ENCODE measurements around the gene RTN4.
A peak's percentile ranks its signal among the peaks of the same experiment; 100 is the strongest.

Gene RTN4

GRCh38 chr2:54966837-54967236 lies 83.4 kb downstream of the RTN4 start:
- no peak for DNase-seq

- peak; percentile 76 for DNase-seq
These were observed 84.0 kb downstream of the RTN4 start for GRCh38 chr2:54966165-54966832.

DNA sequence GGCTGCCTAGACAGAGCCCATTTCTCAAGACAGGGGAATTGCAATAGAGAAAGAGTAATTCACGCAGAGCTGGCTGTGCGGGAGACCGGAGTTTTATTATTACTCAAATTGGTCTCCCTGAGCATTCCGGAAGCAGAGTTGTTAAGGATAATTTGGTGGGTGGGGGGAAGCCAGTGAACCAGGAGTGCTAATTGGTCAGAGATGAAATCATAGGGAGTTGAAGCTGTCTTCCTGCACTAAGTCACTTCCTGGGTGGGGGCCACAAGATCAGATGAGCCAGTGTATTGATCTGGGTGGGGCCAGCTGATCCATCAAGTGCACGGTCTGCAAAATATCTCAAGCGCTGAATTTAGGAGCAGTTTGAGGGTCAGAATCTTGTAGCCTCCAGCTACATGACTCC lies 84.8 kb downstream of the RTN4 start:
- no peak for DNase-seq

DNA sequence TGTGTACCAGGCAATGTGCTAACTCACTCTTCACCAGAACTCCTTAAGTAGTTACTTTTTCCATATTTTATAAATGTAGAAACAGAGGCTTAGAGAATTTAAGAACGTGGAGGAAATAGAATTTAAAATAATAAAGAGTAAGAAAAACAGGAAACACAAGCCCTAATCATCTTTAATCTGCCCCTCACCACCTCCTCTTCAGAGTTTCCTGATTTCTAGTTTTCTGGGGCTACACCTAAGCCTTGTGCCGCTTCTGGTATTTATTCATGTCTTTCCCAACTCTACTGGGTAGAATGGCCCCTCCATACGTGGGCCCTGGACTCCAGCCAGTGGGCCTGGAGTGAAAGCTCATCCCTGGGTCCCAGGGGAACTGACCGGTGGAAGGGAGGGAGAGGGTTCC lies 85.4 kb downstream of the RTN4 start:
- DNase-seq = no peak

DNA sequence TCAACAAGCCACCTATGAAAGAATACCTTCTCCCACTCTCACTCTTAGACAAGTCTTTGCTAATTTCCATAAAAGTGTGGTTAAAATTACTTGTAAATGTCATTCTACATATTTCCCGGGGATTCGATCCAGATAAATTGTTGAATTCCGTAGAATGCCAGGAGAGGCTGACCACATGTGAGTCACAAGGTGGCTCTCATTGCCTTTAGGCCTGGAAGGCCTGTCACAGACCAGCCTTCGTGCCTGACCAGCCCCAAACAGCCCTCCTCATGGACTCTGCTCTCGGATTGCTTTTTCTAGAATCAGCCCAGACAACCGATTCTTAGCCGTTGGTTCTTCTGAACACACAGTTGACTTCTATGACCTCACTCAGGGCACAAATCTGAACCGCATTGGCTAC lies 86.0 kb downstream of the RTN4 start:
- no peak for DNase-seq

- no peak for DNase-seq
These were observed 86.8 kb downstream of the RTN4 start for GRCh38 chr2:54963476-54963875.

GRCh38 chr2:54962935-54963440 lies 87.3 kb downstream of the RTN4 start:
- no peak for DNase-seq

GRCh38 chr2:54962511-54962910 lies 87.7 kb downstream of the RTN4 start:
- no peak for DNase-seq

DNA sequence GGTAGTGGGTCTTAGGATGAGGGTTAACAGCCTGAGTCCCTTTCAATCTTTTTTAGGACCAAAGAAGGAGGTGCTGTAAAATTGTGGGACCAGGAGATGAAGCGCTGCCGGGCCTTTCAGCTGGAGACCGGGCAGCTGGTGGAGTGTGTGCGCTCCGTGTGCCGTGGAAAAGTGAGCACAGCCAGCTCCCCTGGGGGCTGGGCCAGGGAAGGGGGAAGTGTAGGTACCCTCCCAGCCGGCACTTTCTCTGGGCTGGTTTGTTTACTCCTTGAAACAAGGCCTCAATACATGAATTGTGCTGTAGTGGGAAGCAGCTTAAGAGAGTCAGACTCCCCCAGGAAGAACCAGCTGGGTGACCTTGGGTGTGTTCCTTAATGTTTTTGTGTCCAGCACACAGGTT lies 90.1 kb downstream of the RTN4 start:
- no peak for DNase-seq

DNA sequence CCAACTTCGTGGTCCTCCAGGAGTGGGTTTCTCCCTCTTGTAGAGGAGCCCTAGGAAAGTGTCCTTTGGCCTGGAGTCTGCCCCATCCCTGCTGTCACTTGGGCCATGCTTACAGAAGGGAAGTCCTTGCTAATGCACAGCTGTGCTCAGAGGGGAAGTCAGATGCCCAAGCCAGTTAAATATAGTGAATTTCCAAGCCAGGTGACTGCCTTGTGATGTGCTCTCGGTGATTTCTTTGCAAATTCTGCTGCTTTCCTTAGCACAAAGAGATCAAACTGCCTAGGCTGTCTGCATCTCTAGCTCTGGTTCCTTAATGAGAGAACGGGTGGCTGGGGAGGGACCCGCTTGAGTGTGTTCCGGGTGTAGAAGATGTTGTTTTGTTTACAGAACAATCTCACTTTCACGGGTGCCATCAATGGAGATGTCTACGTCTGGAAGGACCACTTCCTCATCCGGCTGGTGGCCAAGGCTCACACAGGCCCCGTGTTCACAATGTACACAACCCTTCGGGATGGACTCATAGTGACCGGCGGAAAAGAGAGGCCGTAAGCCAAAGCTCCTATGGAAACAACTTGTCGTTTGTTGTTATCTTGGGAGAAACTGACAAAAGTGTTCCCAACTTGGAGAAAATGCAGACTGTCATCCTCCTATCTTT lies 91.4 kb downstream of the RTN4 start:
- DNase-seq = no peak

GRCh38 chr2:54957321-54957999 lies 92.8 kb downstream of the RTN4 start:
- DNase-seq = no peak

DNA sequence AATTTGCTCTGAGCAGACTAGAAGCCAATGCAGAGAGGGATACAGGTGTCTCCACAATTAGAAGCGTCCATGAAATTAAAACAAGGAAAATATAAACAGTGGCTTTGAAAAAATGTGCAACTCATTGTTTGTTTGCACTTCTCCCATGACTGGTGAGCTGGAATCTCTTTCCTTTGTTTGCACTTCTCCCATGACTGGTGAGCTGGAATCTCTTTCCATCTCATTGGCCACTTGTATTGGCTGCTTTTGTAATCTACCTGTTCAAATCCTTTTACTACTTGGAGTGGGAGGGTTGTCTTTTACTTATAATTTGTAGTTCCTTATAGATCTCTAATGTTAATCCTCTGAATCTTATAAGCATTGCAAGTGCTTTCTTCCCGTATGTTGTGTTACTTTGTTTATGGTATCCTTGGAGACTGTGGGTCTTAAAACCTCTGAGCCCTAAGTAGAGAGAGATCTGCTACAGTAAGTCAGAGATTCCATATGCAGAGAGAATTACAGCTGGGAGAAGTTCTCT lies 94.1 kb downstream of the RTN4 start:
- DNase-seq = no peak

DNA sequence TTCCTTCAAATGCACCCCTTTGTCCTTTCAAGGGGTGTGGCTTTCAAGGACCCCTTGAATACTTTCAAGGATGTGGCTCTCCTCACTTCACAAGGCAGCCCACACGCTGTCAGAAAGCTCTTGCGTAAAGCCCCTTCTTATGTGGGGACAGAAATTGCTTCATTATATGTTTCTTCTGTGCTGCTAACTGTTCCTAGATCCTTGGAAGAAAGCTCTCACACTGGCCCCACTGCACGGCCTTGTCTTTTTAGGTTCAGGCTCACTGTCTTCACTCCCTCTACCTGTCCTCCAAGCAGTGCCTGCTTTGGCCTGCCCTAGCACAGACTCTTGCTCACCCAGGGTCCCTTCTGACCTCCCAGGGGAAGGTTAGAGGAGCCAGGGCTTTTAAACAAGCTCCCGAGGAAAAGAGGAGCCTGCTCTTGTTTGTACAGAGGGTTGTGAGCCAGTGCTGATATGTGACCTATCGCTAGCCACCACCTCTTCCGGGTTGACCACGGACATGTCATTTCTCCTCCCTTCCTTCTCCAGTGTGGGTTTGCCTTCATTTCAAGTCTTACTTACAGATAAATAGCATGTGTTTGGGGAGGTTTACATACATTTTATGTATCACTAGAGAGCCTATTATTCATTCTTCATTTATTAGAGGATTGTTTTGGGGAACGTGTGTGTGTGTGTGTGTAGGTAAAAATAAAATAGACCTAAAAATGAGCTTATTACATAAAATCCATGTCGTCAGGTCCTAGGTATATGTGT lies 94.7 kb downstream of the RTN4 start:
- no peak for DNase-seq

DNA sequence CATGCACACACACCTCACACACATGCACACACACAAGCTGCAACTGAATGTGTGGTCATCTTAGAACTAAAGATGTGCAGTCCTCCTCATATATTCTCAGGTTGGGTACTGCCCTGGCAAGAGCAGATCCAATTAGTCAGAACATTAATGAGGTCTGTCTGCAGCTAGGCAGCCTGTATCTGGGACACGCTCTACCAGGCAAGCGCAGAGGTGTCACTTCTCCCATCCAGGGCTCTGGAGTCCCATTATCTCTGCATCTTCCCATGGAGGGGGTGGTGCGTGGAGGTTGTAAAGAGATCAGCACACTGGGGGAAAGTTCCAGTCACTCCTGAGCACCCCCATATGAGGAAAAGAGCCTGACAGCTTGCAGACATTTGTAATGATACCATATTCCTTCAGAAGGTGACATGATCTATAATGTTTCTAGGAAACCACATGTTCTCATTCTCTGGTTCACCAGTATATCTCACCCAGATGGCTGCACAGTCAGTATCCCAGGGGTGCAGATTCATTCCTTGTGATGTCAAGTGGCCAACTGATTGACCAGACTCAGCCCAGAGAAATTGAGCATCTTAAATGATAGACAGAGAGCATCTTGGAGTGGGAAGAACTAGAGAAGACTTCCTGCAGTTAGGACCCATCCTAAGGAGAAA lies 95.4 kb downstream of the RTN4 start:
- no peak for DNase-seq

DNA sequence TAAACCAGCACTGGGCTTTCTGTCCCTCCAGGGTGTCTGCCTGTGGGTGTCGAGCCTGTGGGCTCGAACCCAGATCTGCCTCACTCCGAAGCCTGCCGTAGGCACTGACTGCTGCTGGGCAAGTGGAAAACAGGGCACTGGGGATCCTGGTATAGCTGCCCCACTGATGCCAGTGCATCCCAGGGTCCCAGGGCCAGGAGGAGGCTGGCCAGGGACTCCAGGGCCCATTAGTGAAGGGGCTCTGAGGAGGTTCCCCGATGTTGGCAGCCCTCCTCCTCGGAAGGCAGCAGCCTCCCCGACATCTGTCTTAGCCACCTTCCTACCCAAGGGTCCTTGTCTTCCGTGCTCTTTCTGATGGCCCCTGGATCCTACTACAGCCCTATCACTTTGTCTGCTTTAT lies 96.1 kb downstream of the RTN4 start:
- DNase-seq = no peak

DNA sequence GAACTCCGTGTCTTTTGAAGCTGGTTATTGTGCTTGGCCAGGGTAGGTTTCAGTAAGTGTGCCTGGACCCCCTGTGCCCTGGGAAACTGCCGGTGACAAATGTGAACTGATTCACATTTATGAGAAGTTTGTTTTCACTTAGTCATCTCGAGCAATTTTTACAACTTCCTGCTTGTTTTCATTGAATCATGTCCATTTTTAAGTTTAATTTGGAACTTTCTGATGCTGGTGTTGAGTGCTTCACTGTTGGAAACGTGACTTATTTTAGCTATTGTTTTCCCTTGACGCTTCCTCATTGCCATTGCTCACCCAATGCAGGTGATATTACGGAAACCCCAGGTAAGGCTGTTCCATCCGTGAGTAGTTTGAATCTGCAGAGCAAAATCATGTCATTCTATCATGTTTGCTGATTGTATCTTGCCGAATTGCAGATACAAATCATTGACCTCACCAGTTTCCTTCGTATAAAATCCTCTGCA lies 97.2 kb downstream of the RTN4 start:
- DNase-seq = no peak

DNA sequence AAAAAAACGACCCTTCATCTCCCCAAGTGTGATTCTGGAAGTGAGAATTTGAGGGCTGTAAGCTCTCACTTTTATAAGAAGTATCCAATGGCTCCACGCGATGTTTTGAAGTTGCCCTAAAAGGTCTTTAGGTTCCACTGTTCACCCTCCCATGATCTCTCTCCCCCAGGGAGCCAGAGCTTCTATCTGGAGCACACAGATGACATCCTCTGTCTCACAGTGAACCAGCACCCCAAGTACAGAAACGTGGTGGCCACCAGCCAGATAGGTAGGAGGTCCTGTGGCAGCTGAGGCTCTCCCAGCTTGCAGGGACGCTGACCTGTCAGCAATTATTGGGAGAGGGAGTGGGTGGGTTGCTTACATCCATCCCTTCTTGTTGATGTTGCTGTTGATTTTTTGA lies 97.8 kb downstream of the RTN4 start:
- DNase-seq = no peak

GRCh38 chr2:54950811-54951210 lies 99.4 kb downstream of the RTN4 start:
- no peak for DNase-seq

DNA sequence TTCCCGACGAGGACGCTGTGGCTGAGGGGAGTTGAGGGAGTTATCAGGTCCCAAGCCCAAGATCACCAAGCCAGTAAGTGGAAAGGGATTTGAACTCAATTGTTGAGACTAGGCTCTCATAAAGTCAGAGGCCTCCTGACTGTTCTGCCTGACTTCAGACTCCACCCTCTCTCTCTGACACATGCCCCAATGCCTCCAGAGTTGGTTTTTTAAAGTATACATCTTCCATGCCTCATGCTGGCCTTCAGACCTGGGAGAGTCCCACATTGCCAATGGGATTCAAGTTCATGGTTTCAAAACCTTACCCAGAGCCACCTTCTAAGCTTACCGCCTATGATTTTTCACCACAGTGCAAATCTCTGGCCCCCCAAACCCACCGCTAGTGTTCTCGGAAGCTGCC lies 100.8 kb downstream of the RTN4 start:
- no peak for DNase-seq

GRCh38 chr2:54948120-54948519 lies 102.1 kb downstream of the RTN4 start:
- no peak for DNase-seq

- DNase-seq = no peak
These were observed 102.6 kb downstream of the RTN4 start for GRCh38 chr2:54947646-54948045.

GRCh38 chr2:54947136-54947535 lies 103.1 kb downstream of the RTN4 start:
- no peak for DNase-seq

All from islet precursor cell (in vitro differentiated cells).